CD4-positive, alpha-beta T cell treated with Interleukin-15 for 1 hour (primary cell): ENCODE data around the gene GRIK4.
"Not testable (repeated sequence)": the region's sequence is repeated elsewhere in the genome, so short reads cannot be mapped to it uniquely, and the experiment has no call there.

Source experiments
- DNase-seq: peaks from one replicate; pipeline ENCODE4 v3.0.0-alpha.2; 2020

Gene GRIK4

GRCh38 chr11:121031167-121031566, 519.6 kb downstream of the GRIK4 start:
- no peak for DNase-seq

- not testable (repeated sequence) for DNase-seq
Observed at GRCh38 chr11:121031648-121032047, 520.1 kb downstream of the GRIK4 start.

- DNase-seq = no peak
Observed at GRCh38 chr11:121032546-121032945, 521.0 kb downstream of the GRIK4 start.

- no peak for DNase-seq
Observed at GRCh38 chr11:121033635-121034034, 522.1 kb downstream of the GRIK4 start.

GRCh38 chr11:121035169-121035755, 523.7 kb downstream of the GRIK4 start:
- no peak for DNase-seq

GRCh38 chr11:121035780-121036179, 524.2 kb downstream of the GRIK4 start:
- DNase-seq = no peak

GRCh38 chr11:121037016-121037415, 525.5 kb downstream of the GRIK4 start:
- no peak for DNase-seq
